WTC11 (cell line): ENCODE data around the gene COA1. TPM values are rescaled to one million over a fixed set of nuclear protein-coding genes. Genes with fewer than 3 reads are reported as not detected.

Experiments
- ATAC-seq: fragments of 200-7000 bp; cut with Tn5 transposase; 2 replicates; pipeline ENCODE4 v1.10.0; 2021; ENCODE audit warnings: mild to moderate bottlenecking, moderate library complexity
- CTCF ChIA-PET: fragments of 300-600 bp; sonication (Branson Sonifier 250); formaldehyde crosslinking; loops from one replicate; lab custom pipeline; 2021; ENCODE audit warnings: antibody characterized with exemption; lab: Charles Lee
- POLR2A ChIA-PET: fragments of 350-600 bp; sonication (Branson Sonifier 250); formaldehyde crosslinking; loops from one replicate; lab custom pipeline; 2021; ENCODE audit warnings: antibody characterized with exemption; lab: Charles Lee
- DNase-seq: peaks from one replicate; pipeline ENCODE4 v3.0.0; 2021; ENCODE audit warnings: low spot score
- H3K27ac Mint-ChIP-seq: 2 replicates; pipeline ENCODE4 v1.8.0; 2021; ENCODE audit warnings: mixed read lengths
- H3K27me3 Mint-ChIP-seq: 2 replicates; pipeline ENCODE4 v1.8.0; 2021; ENCODE audit warnings: low read depth, mild to moderate bottlenecking, moderate library complexity, mixed read lengths
- H3K36me3 Mint-ChIP-seq: 2 replicates; pipeline ENCODE4 v1.8.0; 2021; ENCODE audit warnings: mixed read lengths
- H3K4me1 Mint-ChIP-seq: 2 replicates; pipeline ENCODE4 v1.8.0; 2022; ENCODE audit warnings: mixed read lengths
- H3K4me3 Mint-ChIP-seq: 2 replicates; pipeline ENCODE4 v1.8.0; 2021; ENCODE audit warnings: mild to moderate bottlenecking, moderate library complexity, mixed read lengths
- H3K9me3 Mint-ChIP-seq: 2 replicates; pipeline ENCODE4 v1.8.0; 2021; ENCODE audit warnings: mixed read lengths
- E2F1 ChIP-seq: sonication (generic); formaldehyde crosslinking; IDR thresholded peaks from 2 replicates; pipeline ENCODE4 v1.8.0; 2022; ENCODE audit warnings: mild to moderate bottlenecking, missing genetic modification reagents
- FOXJ3 ChIP-seq: sonication (generic); formaldehyde crosslinking; IDR thresholded peaks from 2 replicates; pipeline ENCODE4 v1.9.0; 2021; ENCODE audit warnings: missing genetic modification reagents, mild to moderate bottlenecking, borderline replicate concordance
- GABPB1 ChIP-seq: sonication (generic); formaldehyde crosslinking; IDR thresholded peaks from 2 replicates; pipeline ENCODE4 v1.8.1; 2023; ENCODE audit warnings: mild to moderate bottlenecking, missing genetic modification reagents
- HMGA2 ChIP-seq: fragments of 250-450 bp; sonication (Bioruptor Pico); IDR thresholded peaks from 2 replicates; pipeline ENCODE4 v1.4.0; 2021; ENCODE audit warnings: mild to moderate bottlenecking, moderate library complexity
- MLX ChIP-seq: sonication (generic); formaldehyde crosslinking; IDR thresholded peaks from 2 replicates; pipeline ENCODE4 v1.8.1; 2023; ENCODE audit warnings: mild to moderate bottlenecking, missing genetic modification reagents, moderate library complexity
- MXD4 ChIP-seq: fragments of 250-450 bp; sonication (Bioruptor Pico); IDR thresholded peaks from 2 replicates; pipeline ENCODE4 v1.8.0; 2021; ENCODE audit warnings: mild to moderate bottlenecking, moderate library complexity, borderline replicate concordance
- ZNF138 ChIP-seq: sonication (generic); formaldehyde crosslinking; conservative IDR thresholded peaks from 2 replicates; pipeline ENCODE4 v1.8.1; 2022; ENCODE audit warnings: mild to moderate bottlenecking, moderate library complexity, missing genetic modification reagents
- ZNF232 ChIP-seq: sonication (generic); formaldehyde crosslinking; IDR thresholded peaks from 2 replicates; pipeline ENCODE4 v1.8.0; 2022; ENCODE audit warnings: mild to moderate bottlenecking, missing genetic modification reagents
- total RNA-seq: library from RNA; stranded (reverse); gene quantifications from 3 replicates; pipeline ENCODE4 v1.2.3, GENCODE V29; 2021
- TF ChIP-seq, protein P1 (sequence below): sonication (generic); formaldehyde crosslinking; conservative IDR thresholded peaks from 2 replicates; pipeline ENCODE4 v1.8.1; 2022; ENCODE audit warnings: mild to moderate bottlenecking, missing genetic modification reagents
- TF ChIP-seq, protein P2 (sequence below): sonication (generic); formaldehyde crosslinking; conservative IDR thresholded peaks from 2 replicates; pipeline ENCODE4 v1.8.1; 2023; ENCODE audit warnings: mild to moderate bottlenecking, low read depth, missing genetic modification reagents, moderate library complexity
- TF ChIP-seq, protein P3 (sequence below): sonication (generic); formaldehyde crosslinking; IDR thresholded peaks from 2 replicates; pipeline ENCODE4 v1.8.0; 2022; ENCODE audit warnings: mild to moderate bottlenecking, missing genetic modification reagents
- TF ChIP-seq, protein P4 (sequence below): fragments of 250-450 bp; sonication (Bioruptor Pico); IDR thresholded peaks from 2 replicates; pipeline ENCODE4 v2.1.2; 2022; ENCODE audit warnings: mild to moderate bottlenecking, moderate library complexity

COA1 gene
- total RNA-seq, 1 experiment from 2014 or later = 132 TPM

DNA sequence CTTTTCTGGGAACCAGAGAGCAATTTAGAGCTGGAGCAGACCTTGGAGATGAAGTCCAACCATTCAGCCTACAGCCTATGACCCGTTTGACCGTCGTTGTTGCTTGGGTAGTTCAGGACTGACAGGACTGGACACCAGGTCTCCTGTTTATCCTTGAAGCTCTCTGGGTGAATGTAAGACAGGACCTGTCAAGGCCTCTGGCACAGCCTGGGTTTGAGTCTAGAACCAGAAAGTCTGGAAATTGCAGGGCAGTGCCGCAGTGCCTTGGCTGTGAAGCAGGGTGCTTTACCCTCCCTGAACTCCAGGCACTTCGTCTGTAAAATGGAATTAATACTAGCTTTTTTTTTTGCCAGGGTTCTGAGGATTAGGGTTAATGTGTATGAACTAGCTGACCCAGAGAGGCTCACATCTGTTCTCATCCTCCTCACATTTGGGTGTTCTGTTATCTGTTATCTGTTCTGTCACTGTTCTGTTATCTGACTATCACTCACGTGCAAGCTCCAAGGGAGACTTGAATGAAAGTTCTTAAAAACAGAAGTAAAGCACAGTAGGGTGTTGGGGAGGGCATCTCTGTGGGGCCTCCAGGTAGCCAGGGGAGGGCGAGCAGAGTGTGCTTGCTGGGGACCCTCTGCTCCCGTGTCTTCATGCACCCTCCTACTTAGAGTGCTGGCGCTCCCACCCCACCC, 39.0 kb upstream of the COA1 start:
- POLR2A ChIA-PET = no interaction called here
- CTCF ChIA-PET = interaction anchor here (0.8 kb wide), 1 partner anchor 70 kb away, joined by 3 read pairs; no protein-coding TSS in a partner anchor
- ATAC-seq = no peak

GRCh38 chr7:43767311-43767710, 38.0 kb upstream of the COA1 start:
- Mint-ChIP-seq H3K27ac (no peak overlapping the region), H3K9me3 (no peaks in the 10 kb centered on the region), H3K4me1 (peaks cover 28% of the 10 kb centered on the region), H3K36me3 (peaks cover 1% of the 10 kb centered on the region), H3K27me3 (no peaks in the 10 kb centered on the region), H3K4me3 (no peak overlapping the region)
- DNase-seq = no peak
- POLR2A ChIA-PET = no interaction called here
- CTCF ChIA-PET = interaction anchor here (0.9 to 1.3 kb wide), 2 partner anchors 71 to 184 kb away, joined by 3 to 4 read pairs; partner anchors contain the start of gene STK17A
- no peak for ATAC-seq
- TF ChIP-seq MLX (CRISPR knock-in tag) (no peak), GABPB1 (CRISPR knock-in tag) (no peak)
- TF ChIP-seq, protein P1, sequence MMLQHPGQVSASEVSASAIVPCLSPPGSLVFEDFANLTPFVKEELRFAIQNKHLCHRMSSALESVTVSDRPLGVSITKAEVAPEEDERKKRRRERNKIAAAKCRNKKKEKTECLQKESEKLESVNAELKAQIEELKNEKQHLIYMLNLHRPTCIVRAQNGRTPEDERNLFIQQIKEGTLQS (CRISPR knock-in tag) = no peak

More for the DNA sequence above, 39.0 kb upstream of the COA1 start:
- no peak for DNase-seq
- Mint-ChIP-seq H3K27ac (no peak overlapping the region), H3K36me3 (peaks cover 9% of the 10 kb centered on the region), H3K4me1 (peaks cover 22% of the 10 kb centered on the region), H3K27me3 (no peaks in the 10 kb centered on the region), H3K9me3 (no peaks in the 10 kb centered on the region), H3K4me3 (no peak overlapping the region)
- TF ChIP-seq ZNF232 (no peak), HMGA2 (CRISPR knock-in tag) (no peak)

GRCh38 chr7:43766564-43766963, 37.2 kb upstream of the COA1 start:
- ChIA-PET CTCF (interaction anchor here (1.3 kb wide), 1 partner anchor 184 kb away, joined by 4 read pairs; the partner anchor contains the start of gene STK17A), POLR2A (no interaction called here)

More at GRCh38 chr7:43766564-43766963, 37.2 kb upstream of the COA1 start:
- H3K27ac Mint-ChIP-seq = no peak overlapping the region
- ATAC-seq (peak; percentile 31), DNase-seq (no peak)
- peaks cover 31% of the 10 kb centered on the region for H3K4me1 Mint-ChIP-seq
- no peaks in the 10 kb centered on the region for H3K36me3 Mint-ChIP-seq
- H3K27me3 Mint-ChIP-seq = no peaks in the 10 kb centered on the region
- H3K9me3 Mint-ChIP-seq = no peaks in the 10 kb centered on the region
- TF ChIP-seq, protein P2, sequence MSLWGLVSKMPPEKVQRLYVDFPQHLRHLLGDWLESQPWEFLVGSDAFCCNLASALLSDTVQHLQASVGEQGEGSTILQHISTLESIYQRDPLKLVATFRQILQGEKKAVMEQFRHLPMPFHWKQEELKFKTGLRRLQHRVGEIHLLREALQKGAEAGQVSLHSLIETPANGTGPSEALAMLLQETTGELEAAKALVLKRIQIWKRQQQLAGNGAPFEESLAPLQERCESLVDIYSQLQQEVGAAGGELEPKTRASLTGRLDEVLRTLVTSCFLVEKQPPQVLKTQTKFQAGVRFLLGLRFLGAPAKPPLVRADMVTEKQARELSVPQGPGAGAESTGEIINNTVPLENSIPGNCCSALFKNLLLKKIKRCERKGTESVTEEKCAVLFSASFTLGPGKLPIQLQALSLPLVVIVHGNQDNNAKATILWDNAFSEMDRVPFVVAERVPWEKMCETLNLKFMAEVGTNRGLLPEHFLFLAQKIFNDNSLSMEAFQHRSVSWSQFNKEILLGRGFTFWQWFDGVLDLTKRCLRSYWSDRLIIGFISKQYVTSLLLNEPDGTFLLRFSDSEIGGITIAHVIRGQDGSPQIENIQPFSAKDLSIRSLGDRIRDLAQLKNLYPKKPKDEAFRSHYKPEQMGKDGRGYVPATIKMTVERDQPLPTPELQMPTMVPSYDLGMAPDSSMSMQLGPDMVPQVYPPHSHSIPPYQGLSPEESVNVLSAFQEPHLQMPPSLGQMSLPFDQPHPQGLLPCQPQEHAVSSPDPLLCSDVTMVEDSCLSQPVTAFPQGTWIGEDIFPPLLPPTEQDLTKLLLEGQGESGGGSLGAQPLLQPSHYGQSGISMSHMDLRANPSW (CRISPR knock-in tag) = no peak
- TF ChIP-seq MLX (CRISPR knock-in tag) = no peak
- TF ChIP-seq MXD4 = no peak
- TF ChIP-seq, protein P3, sequence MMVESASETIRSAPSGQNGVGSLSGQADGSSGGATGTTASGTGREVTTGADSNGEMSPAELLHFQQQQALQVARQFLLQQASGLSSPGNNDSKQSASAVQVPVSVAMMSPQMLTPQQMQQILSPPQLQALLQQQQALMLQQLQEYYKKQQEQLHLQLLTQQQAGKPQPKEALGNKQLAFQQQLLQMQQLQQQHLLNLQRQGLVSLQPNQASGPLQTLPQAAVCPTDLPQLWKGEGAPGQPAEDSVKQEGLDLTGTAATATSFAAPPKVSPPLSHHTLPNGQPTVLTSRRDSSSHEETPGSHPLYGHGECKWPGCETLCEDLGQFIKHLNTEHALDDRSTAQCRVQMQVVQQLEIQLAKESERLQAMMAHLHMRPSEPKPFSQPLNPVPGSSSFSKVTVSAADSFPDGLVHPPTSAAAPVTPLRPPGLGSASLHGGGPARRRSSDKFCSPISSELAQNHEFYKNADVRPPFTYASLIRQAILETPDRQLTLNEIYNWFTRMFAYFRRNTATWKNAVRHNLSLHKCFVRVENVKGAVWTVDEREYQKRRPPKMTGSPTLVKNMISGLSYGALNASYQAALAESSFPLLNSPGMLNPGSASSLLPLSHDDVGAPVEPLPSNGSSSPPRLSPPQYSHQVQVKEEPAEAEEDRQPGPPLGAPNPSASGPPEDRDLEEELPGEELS (CRISPR knock-in tag) = no peak
- TF ChIP-seq, protein P4, sequence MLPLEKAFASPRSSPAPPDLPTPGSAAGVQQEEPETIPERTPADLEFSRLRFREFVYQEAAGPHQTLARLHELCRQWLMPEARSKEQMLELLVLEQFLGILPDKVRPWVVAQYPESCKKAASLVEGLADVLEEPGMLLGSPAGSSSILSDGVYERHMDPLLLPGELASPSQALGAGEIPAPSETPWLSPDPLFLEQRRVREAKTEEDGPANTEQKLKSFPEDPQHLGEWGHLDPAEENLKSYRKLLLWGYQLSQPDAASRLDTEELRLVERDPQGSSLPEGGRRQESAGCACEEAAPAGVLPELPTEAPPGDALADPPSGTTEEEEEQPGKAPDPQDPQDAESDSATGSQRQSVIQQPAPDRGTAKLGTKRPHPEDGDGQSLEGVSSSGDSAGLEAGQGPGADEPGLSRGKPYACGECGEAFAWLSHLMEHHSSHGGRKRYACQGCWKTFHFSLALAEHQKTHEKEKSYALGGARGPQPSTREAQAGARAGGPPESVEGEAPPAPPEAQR = no peak
- no peak for TF ChIP-seq ZNF138 (CRISPR knock-in tag)
- no peak for TF ChIP-seq E2F1 (CRISPR knock-in tag)
- TF ChIP-seq FOXJ3 (CRISPR knock-in tag) = no peak
- H3K4me3 Mint-ChIP-seq = no peak overlapping the region
